H1 (cell line): ENCODE results near the gene FRZB. TPM values are rescaled to one million over a fixed set of nuclear protein-coding genes. Genes with fewer than 3 reads are reported as not detected.

Experiments used
- CTCF ChIA-PET: fragments of 300-600 bp; sonication (Branson Sonifier 250); formaldehyde crosslinking; loops from one replicate; lab custom pipeline; 2021; ENCODE audit not compliant: partially characterized antibody; lab: Charles Lee
- POLR2A ChIA-PET: fragments of 300-600 bp; sonication (Branson Sonifier 250); formaldehyde crosslinking; loops from one replicate; lab custom pipeline; 2021; ENCODE audit warnings: inconsistent platforms; ENCODE audit not compliant: partially characterized antibody; lab: Charles Lee
- DNase-seq, 2 experiments: peaks; one replicate each; pipeline versions ENCODE4 v3.0.0 to v3.0.0-alpha.2; 2010 to 2022; ENCODE audit warnings: low spot score in 2 of 2, low read depth in 1 of 2, mixed read lengths in 1 of 2
- FAIRE-seq: peaks from 2 replicates; lab custom pipeline; 2011; peaks lifted over from hg19 to GRCh38; lab: Jason Lieb, UNC
- H2AFZ ChIP-seq: 2 replicates; pipeline ENCODE4 v1.8.1; 2012; ENCODE audit warnings: low read length, inconsistent platforms
- H2AK5ac ChIP-seq: 2 replicates; pipeline ENCODE4 v1.6.1; 2013; ENCODE audit warnings: low read depth, low read length
- H2BK120ac ChIP-seq: replicated peaks from 2 replicates; pipeline ENCODE3; 2013; ENCODE audit warnings: low read depth, low read length, inconsistent platforms
- H2BK12ac ChIP-seq: 2 replicates; pipeline ENCODE4 v1.6.1; 2013; ENCODE audit warnings: low read depth, low read length
- H2BK15ac ChIP-seq: 2 replicates; pipeline ENCODE4 v1.6.1; 2013; ENCODE audit warnings: low read length
- H2BK20ac ChIP-seq: 2 replicates; pipeline ENCODE4 v1.6.1; 2013; ENCODE audit warnings: low read length
- H2BK5ac ChIP-seq: 2 replicates; pipeline ENCODE4 v1.6.1; 2013; ENCODE audit warnings: low read depth, low read length
- H3K14ac ChIP-seq: 2 replicates; pipeline ENCODE4 v1.6.1; 2013; ENCODE audit warnings: inconsistent platforms; ENCODE audit not compliant: insufficient read length
- H3K18ac ChIP-seq: 2 replicates; pipeline ENCODE4 v1.6.1; 2013; ENCODE audit warnings: low read length; ENCODE audit errors: extremely low read depth
- H3K23ac ChIP-seq: 2 replicates; pipeline ENCODE4 v1.6.1; 2013; ENCODE audit warnings: inconsistent platforms; ENCODE audit not compliant: insufficient read length
- H3K23me2 ChIP-seq: 2 replicates; pipeline ENCODE4 v1.6.1; 2013; ENCODE audit warnings: low read depth, low read length
- H3K27ac ChIP-seq: 2 replicates; pipeline ENCODE4 v1.6.1; 2011; ENCODE audit warnings: low read depth, low read length, inconsistent platforms
- H3K27me3 ChIP-seq, 4 experiments: replicated peaks in 1 of 4; 1 replicate in 1 of 4; 2 replicates in 3 of 4; pipeline versions ENCODE4 v1.6.1 to v1.8.1; 2011 to 2013; ENCODE audit warnings: low read length in 3 of 4, mild to moderate bottlenecking in 3 of 4, inconsistent platforms in 2 of 4, mixed read lengths in 2 of 4, moderate library complexity in 1 of 4; ENCODE audit not compliant: control insufficient read depth in 3 of 4, insufficient read depth in 3 of 4; ENCODE audit errors: extremely low read depth in 1 of 4
- H3K36me3 ChIP-seq, 4 experiments: 2 replicates each; pipeline versions ENCODE4 v1.6.1 to v1.8.1; 2011 to 2013; ENCODE audit warnings: mild to moderate bottlenecking in 4 of 4, low read length in 3 of 4, moderate library complexity in 2 of 4, control low read depth in 1 of 4, inconsistent platforms in 1 of 4; ENCODE audit not compliant: insufficient read depth in 4 of 4, control insufficient read depth in 2 of 4
- H3K4ac ChIP-seq: replicated peaks from 2 replicates; pipeline ENCODE3; 2013; ENCODE audit warnings: low read length, low read depth, mixed read lengths, inconsistent platforms; ENCODE audit not compliant: insufficient read length
- H3K4me1 ChIP-seq, 4 experiments: replicated peaks in 1 of 4; 1 replicate in 1 of 4; 2 replicates in 3 of 4; pipeline versions ENCODE4 v1.6.1 to v1.8.1; 2011 to 2013; ENCODE audit warnings: low read length in 3 of 4, inconsistent platforms in 2 of 4, mixed read lengths in 1 of 4; ENCODE audit not compliant: insufficient read depth in 4 of 4, control insufficient read depth in 3 of 4
- H3K4me2 ChIP-seq, 2 experiments: 2 replicates each; pipeline versions ENCODE4 v1.6.1 to v1.8.1; 2011 to 2013; ENCODE audit warnings: low read depth in 2 of 2, low read length in 2 of 2, control low read depth in 1 of 2, inconsistent platforms in 1 of 2, mild to moderate bottlenecking in 1 of 2; ENCODE audit not compliant: insufficient read depth in 1 of 2
- H3K4me3 ChIP-seq, 4 experiments: fragments of 200-600, 300-600 bp in 1 of 4; sonication (generic), shearing (Covaris generic), sonication (Bioruptor Twin) in 1 of 4; 2 replicates each; pipeline versions ENCODE4 v1.5.1 to v1.8.1; 2011 to 2016; ENCODE audit warnings: low read length in 4 of 4, low read depth in 3 of 4, control low read depth in 2 of 4, inconsistent platforms in 2 of 4, mild to moderate bottlenecking in 2 of 4, mixed read lengths in 1 of 4, moderate library complexity in 1 of 4; ENCODE audit not compliant: insufficient read depth in 2 of 4; ENCODE audit errors: extremely low read depth in 1 of 4
- H3K56ac ChIP-seq: replicated peaks from 2 replicates; pipeline ENCODE3; 2013; ENCODE audit warnings: low read depth, mild to moderate bottlenecking, mixed read lengths, low read length, inconsistent platforms; ENCODE audit not compliant: insufficient read length
- H3K79me1 ChIP-seq: 2 replicates; pipeline ENCODE4 v1.6.1; 2013; ENCODE audit warnings: low read depth, low read length, control low read depth
- H3K79me2 ChIP-seq, 2 experiments: 2 replicates each; pipeline versions ENCODE4 v1.6.1 to v1.8.1; 2012 to 2013; ENCODE audit warnings: low read length in 2 of 2, mild to moderate bottlenecking in 2 of 2, inconsistent platforms in 1 of 2; ENCODE audit not compliant: insufficient read depth in 2 of 2, control insufficient read depth in 1 of 2
- H3K9ac ChIP-seq, 4 experiments: replicated peaks in 1 of 4; 1 replicate in 1 of 4; 2 replicates in 3 of 4; pipeline versions ENCODE4 v1.6.1 to v1.8.1; 2011 to 2013; ENCODE audit warnings: low read depth in 3 of 4, low read length in 3 of 4, control low read depth in 2 of 4, mild to moderate bottlenecking in 2 of 4, moderate library complexity in 2 of 4, inconsistent platforms in 1 of 4; ENCODE audit errors: extremely low read depth in 1 of 4
- H3K9me3 ChIP-seq, 2 experiments: 2 replicates each; pipeline versions ENCODE4 v1.6.1 to v1.8.1; 2012 to 2013; ENCODE audit warnings: mild to moderate bottlenecking in 2 of 2, moderate library complexity in 2 of 2, control low read depth in 1 of 2, inconsistent platforms in 1 of 2, low read depth in 1 of 2, low read length in 1 of 2, mixed read lengths in 1 of 2; ENCODE audit not compliant: insufficient read depth in 2 of 2
- H4K20me1 ChIP-seq, 2 experiments: replicated peaks in 1 of 2; 2 replicates each; pipeline versions ENCODE3 to v1.8.1; 2011 to 2013; ENCODE audit warnings: inconsistent platforms in 2 of 2, low read length in 2 of 2, mild to moderate bottlenecking in 1 of 2; ENCODE audit not compliant: insufficient read depth in 2 of 2, control insufficient read depth in 1 of 2
- H4K5ac ChIP-seq: 2 replicates; pipeline ENCODE4 v1.6.1; 2013; ENCODE audit warnings: low read length, low read depth, mixed read lengths, inconsistent platforms; ENCODE audit not compliant: insufficient read length
- H4K8ac ChIP-seq: 2 replicates; pipeline ENCODE4 v1.8.0; 2013; ENCODE audit warnings: mild to moderate bottlenecking, moderate library complexity, low read length, inconsistent platforms; ENCODE audit not compliant: insufficient read depth; ENCODE audit errors: extremely low read depth
- H4K91ac ChIP-seq: replicated peaks from 2 replicates; pipeline ENCODE3; 2013; ENCODE audit warnings: low read length, mixed read lengths, inconsistent platforms; ENCODE audit not compliant: insufficient read length
- CTBP2 ChIP-seq: IDR thresholded peaks from 2 replicates; pipeline ENCODE4 v1.7.0; 2011; ENCODE audit warnings: borderline replicate concordance, mild to moderate bottlenecking, moderate library complexity, mixed read lengths, low read length; ENCODE audit not compliant: insufficient read depth, insufficient read length
- EP300 ChIP-seq, 2 experiments: IDR thresholded peaks; 1 replicate in 1 of 2; 2 replicates in 1 of 2; pipeline ENCODE4 v1.6.1; 2011 to 2012; ENCODE audit warnings: low read depth in 2 of 2, low read length in 2 of 2, mild to moderate bottlenecking in 2 of 2, borderline replicate concordance in 1 of 2, inconsistent platforms in 1 of 2, moderate library complexity in 1 of 2
- HDAC6 ChIP-seq: IDR thresholded peaks from one replicate; pipeline ENCODE4 v1.7.1; 2012; ENCODE audit warnings: low read depth, mild to moderate bottlenecking, inconsistent platforms, low read length, moderate library complexity
- JUND ChIP-seq: IDR thresholded peaks from 2 replicates; pipeline ENCODE4 v1.6.1; 2011; ENCODE audit warnings: mild to moderate bottlenecking, improper control_type of control experiment, low read length
- KDM4A ChIP-seq: IDR thresholded peaks from one replicate; pipeline ENCODE4 v1.7.1; 2012; ENCODE audit warnings: low read depth, mild to moderate bottlenecking, moderate library complexity, low read length, inconsistent platforms; ENCODE audit not compliant: severe bottlenecking
- POLR2A ChIP-seq, 2 experiments: IDR thresholded peaks; 1 replicate in 1 of 2; 2 replicates in 1 of 2; pipeline ENCODE4 v1.6.1; 2011; ENCODE audit warnings: low read depth in 2 of 2, low read length in 2 of 2, mild to moderate bottlenecking in 2 of 2; ENCODE audit errors: control extremely low read depth in 1 of 2
- RBBP5 ChIP-seq: IDR thresholded peaks from 2 replicates; pipeline ENCODE4 v1.7.1; 2012; ENCODE audit warnings: low read depth, mild to moderate bottlenecking, inconsistent platforms, low read length, moderate library complexity, borderline replicate concordance
- RXRA ChIP-seq: IDR thresholded peaks from 2 replicates; pipeline ENCODE4 v1.6.1; 2011; ENCODE audit warnings: low read depth, mild to moderate bottlenecking, low read length, moderate library complexity; ENCODE audit not compliant: insufficient read depth
- SAP30 ChIP-seq: fragments of 300-600 bp; sonication (generic); IDR thresholded peaks from 2 replicates; pipeline ENCODE4 v1.7.1; 2012; ENCODE audit warnings: low read length, moderate library complexity, mild to moderate bottlenecking, inconsistent platforms; ENCODE audit not compliant: insufficient read depth, insufficient replicate concordance
- SP4 ChIP-seq: IDR thresholded peaks from 2 replicates; pipeline ENCODE4 v1.6.1; 2012; ENCODE audit warnings: low read length, inconsistent platforms
- TAF7 ChIP-seq: optimal IDR thresholded peaks from 2 replicates; pipeline ENCODE3; 2011; ENCODE audit warnings: low read depth, mild to moderate bottlenecking, inconsistent platforms, low read length, moderate library complexity, borderline replicate concordance
- WGBS, 2 experiments: shearing (Covaris generic) in 1 of 2; methylation state at CpG; one replicate each; pipeline versions ENCODE4 v1.1.6 to v1.1.7; 2013 to 2015; ENCODE audit warnings: low lambda C conversion rate in 2 of 2, mixed read lengths in 2 of 2, inconsistent platforms in 1 of 2, low coverage in 1 of 2, missing lambda C conversion rate in 1 of 2; ENCODE audit not compliant: insufficient replicate concordance in 2 of 2, insufficient coverage in 1 of 2, insufficient read length in 1 of 2; ENCODE audit errors: extremely low coverage in 1 of 2, missing lambda C conversion rate in 1 of 2; 5-methylcytosine and 5-hydroxymethylcytosine counted together
- polyA plus RNA-seq, 7 experiments: library from polyadenylated mRNA; depleted of rRNA in 3 of 7; stranded (reverse) in 5 of 7; unstranded in 2 of 7; fragments of >200 nt in 5 of 7; fragments of 200-250 nt in 2 of 7; gene quantifications; 1 replicate in 5 of 7; 2 replicates in 1 of 7; 4 replicates in 1 of 7; pipeline versions ENCODE4 v1.2.1 to v1.2.3, GENCODE V29; 2011 to 2013; ENCODE audit warnings: missing spikeins in 2 of 7, mixed read lengths in 2 of 7
- total RNA-seq: library from RNA; stranded (reverse); fragmentation: NEBNext Ultra II Directional; extraction: Animal tissue kit (Norgen Biotek cat#: 25700); gene quantifications from 2 replicates; pipeline ENCODE4 v1.2.1, GENCODE V29; 2021
- TF ChIP-seq, protein P1 (sequence below): IDR thresholded peaks from 2 replicates; pipeline ENCODE4 v1.6.1; 2011; ENCODE audit warnings: low read depth, mild to moderate bottlenecking, low read length; ENCODE audit not compliant: insufficient read depth

FRZB gene
- total and polyA plus RNA-seq, 2 of the 8 experiments (the other 6 are each of a cell fraction or from before 2014, with no cell fraction given): 4.4 to 4.6 TPM

DNA sequence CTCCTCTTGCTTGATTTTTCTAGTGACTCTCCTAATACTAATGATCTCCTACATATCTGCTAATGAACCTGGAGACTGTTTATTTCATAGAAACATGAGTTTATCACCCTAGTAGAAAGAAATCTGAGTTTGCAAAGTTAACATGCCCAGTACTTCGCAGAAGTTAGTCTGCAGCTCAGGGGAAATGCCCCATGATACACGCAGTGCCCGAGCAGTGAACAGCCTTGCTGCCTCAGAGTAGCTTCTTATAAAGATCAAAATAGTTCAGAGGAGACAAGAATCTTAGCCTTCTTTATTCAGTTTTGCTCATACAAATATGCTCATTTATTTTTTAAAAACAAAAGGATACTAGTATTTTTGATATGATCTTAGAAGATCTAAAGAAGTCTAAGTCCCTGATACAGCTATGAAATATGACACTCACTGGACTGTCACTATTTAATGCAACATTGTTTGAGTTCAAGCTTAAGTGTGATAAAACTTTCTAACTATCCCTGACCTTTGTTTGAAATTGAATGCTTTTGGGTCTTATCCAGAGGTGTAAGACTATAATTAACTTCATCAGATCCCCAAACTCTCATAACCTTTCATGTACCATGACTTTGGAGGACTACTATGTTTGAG lies 20.5 kb downstream of the FRZB start:
- H2BK12ac ChIP-seq: no peak overlapping the region
- FAIRE-seq (no peak), DNase-seq (no peak)
- H3K4me2 ChIP-seq: no peak overlapping the region
- no peak overlapping the region for H2BK5ac ChIP-seq
- H2AK5ac ChIP-seq: no peak overlapping the region
- no peaks in the 10 kb centered on the region for H3K4me1 ChIP-seq
- no peak overlapping the region for H3K9ac ChIP-seq
- H3K4ac ChIP-seq: no peak overlapping the region
- H2BK20ac ChIP-seq: no peak overlapping the region
- no peaks in the 10 kb centered on the region for H3K79me1 ChIP-seq
- no peak overlapping the region for H2BK120ac ChIP-seq
- no peak overlapping the region for H4K91ac ChIP-seq
- no peaks in the 10 kb centered on the region for H3K36me3 ChIP-seq
- ChIA-PET POLR2A (interaction anchor here (1.5 kb wide), 1 partner anchor 21 kb away, joined by 3 read pairs; no protein-coding TSS in a partner anchor), CTCF (interaction anchor here (0.7 to 7.4 kb wide), 7 partner anchors 9 to 66 kb away, joined by 3 to 45 read pairs (median 4); partner anchors contain the start of gene FRZB)
- no peak overlapping the region for H4K8ac ChIP-seq
- H3K14ac ChIP-seq: no peak overlapping the region
- H3K23ac ChIP-seq: no peak overlapping the region
- H3K9me3 ChIP-seq: no peaks in the 10 kb centered on the region
- H3K56ac ChIP-seq: no peak overlapping the region
- H4K20me1 ChIP-seq: no peaks in the 10 kb centered on the region
- no peak overlapping the region for H4K5ac ChIP-seq
- no peak overlapping the region for H3K18ac ChIP-seq
- no peak overlapping the region for H3K4me3 ChIP-seq
- no peaks in the 10 kb centered on the region; the same call in 1 of the 2 replicates for H3K23me2 ChIP-seq
- H2AFZ ChIP-seq: no peak overlapping the region
- no peak overlapping the region for H3K27ac ChIP-seq
- 91% methylated on average over 3 of the region's 3 CpGs; no CpG with 5 or more reads in 1 of the 2 experiments for WGBS, 2 experiments
- H3K27me3 ChIP-seq: peaks cover 0 to 1% (median 0%) of the 10 kb centered on the region in 4 experiments; a peak in 1 of 7 replicates
- no peak overlapping the region for H2BK15ac ChIP-seq
- no peaks in the 10 kb centered on the region for H3K79me2 ChIP-seq
- TF ChIP-seq SP4 (no peak), TAF7 (no peak), RXRA (no peak), JUND (no peak), SAP30 (no peak), POLR2A (IDR thresholded peaks at IDR 0.05; ENCODE audit: control extremely low read depth in 1 of 2, low read depth in 2 of 2, low read length in 2 of 2) (no peak), CTBP2 (no peak), HDAC6 (no peak), KDM4A (no peak), RBBP5 (no peak), EP300 (IDR thresholded peaks at IDR 0.05; ENCODE audit: borderline replicate concordance in 1 of 2, low read depth in 2 of 2, low read length in 2 of 2) (no peak)
- TF ChIP-seq, protein P1, sequence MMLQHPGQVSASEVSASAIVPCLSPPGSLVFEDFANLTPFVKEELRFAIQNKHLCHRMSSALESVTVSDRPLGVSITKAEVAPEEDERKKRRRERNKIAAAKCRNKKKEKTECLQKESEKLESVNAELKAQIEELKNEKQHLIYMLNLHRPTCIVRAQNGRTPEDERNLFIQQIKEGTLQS: no peak
